ENCODE results near the gene ADD1. TPM values are rescaled to one million over a fixed set of nuclear protein-coding genes. Genes with fewer than 3 reads are reported as not detected.

ADD1 gene
- total and polyA plus RNA-seq, 2 donors from 2014 or later, result 232 to 313 TPM

- Histone ChIP-seq H3K36me3 (ENCODE audit: control insufficient read depth in 2 of 3, insufficient read depth in 3 of 3, low read length in 3 of 3) (peaks cover 0 to 7% (median 3%) of the 10 kb centered on the region in 3 donors), H3K4me3 (ENCODE audit: low read length in 3 of 3) (peak overlapping the region in 2 of 3 donors; percentile 3 to 24), H3K4me1 (ENCODE audit: control insufficient read depth in 2 of 3, insufficient read depth in 2 of 3, low read depth in 1 of 3, low read length in 3 of 3) (peaks cover 0 to 8% (median 0%) of the 10 kb centered on the region in 3 donors), H3K27ac (ENCODE audit: low read depth in 2 of 2, low read length in 2 of 2) (no peak overlapping the region), H3K9me3 (ENCODE audit: control insufficient read depth in 2 of 3, insufficient read depth in 1 of 3, low read length in 3 of 3) (no peaks in the 10 kb centered on the region), H3K27me3 (ENCODE audit: control insufficient read depth, insufficient read depth, low read length) (no peaks in the 10 kb centered on the region), H3K9ac (ENCODE audit: low read length in 3 of 3) (peak overlapping the region in 1 of 3 donors; percentile 32)
- intact Hi-C loops (cut with DNase I), result no loop called here
- DNase-seq (peak; percentile 53 to 86 (median 77)), FAIRE-seq (no peak)
- TF ChIP-seq CTCF (IDR thresholded peaks at IDR 0.05; ENCODE audit: borderline replicate concordance, extremely low read depth, insufficient read depth), result no peak
These were observed 25.8 kb upstream of the ADD1 start for GRCh38 chr4:2817701-2818350.

DNA sequence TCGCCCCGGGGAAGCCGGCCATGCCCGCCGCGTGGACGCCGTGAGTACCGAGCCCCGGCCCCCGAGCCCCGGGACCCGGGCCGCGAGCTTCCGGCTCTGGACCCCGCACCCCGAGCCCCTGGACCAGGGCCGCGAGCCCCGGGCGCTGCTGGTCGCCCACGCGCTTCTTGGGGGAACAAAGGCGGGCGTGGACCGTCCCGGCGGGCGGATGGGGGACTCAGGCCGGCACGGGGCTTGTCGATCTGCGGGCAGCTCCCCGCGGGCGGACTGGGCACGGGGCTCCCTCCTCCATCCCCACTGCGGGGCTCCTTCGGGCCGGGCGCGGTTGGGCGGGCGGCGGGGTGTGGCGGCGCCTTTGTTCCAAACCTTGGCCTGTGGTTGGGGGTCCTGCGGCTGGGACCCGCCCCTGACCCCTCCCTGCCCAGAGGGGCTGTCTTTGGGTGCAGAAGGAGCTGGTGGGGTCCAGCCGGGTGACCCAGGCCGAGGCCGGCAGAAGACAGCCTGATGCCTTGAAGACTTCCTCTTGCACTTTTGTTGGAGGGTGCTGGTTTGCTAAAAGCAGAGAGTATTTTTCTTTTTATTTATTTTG, 25.2 kb upstream of the ADD1 start:
- Histone ChIP-seq H3K27me3 (ENCODE audit: control insufficient read depth, insufficient read depth, low read length) (no peaks in the 10 kb centered on the region), H3K4me1 (ENCODE audit: control insufficient read depth in 2 of 3, insufficient read depth in 2 of 3, low read depth in 1 of 3, low read length in 3 of 3) (peaks cover 0 to 6% (median 0%) of the 10 kb centered on the region in 3 donors), H3K27ac (ENCODE audit: low read depth in 2 of 2, low read length in 2 of 2) (no peak overlapping the region), H3K4me3 (ENCODE audit: low read length in 3 of 3) (peak overlapping the region in 1 of 3 donors; percentile 41), H3K9me3 (ENCODE audit: control insufficient read depth in 2 of 3, insufficient read depth in 1 of 3, low read length in 3 of 3) (no peaks in the 10 kb centered on the region), H3K36me3 (ENCODE audit: control insufficient read depth in 2 of 3, insufficient read depth in 3 of 3, low read length in 3 of 3) (peaks cover 0 to 7% (median 3%) of the 10 kb centered on the region in 3 donors), H3K9ac (ENCODE audit: low read length in 3 of 3) (peak overlapping the region in 1 of 3 donors; percentile 15)
- TF ChIP-seq CTCF (IDR thresholded peaks at IDR 0.05; ENCODE audit: borderline replicate concordance, extremely low read depth, insufficient read depth), result no peak
- intact Hi-C loops (cut with DNase I), result no loop called here
- FAIRE-seq, result no peak
- peak in 4 of 5 donors; percentile 46 to 77 (median 68) for DNase-seq

GRCh38 chr4:2819244-2820215, 24.1 kb upstream of the ADD1 start:
- intact Hi-C loops (cut with DNase I), result no loop called here
- H3K9me3 ChIP-seq (ENCODE audit: control insufficient read depth in 2 of 3, insufficient read depth in 1 of 3, low read length in 3 of 3), result no peaks in the 10 kb centered on the region
- TF ChIP-seq CTCF (IDR thresholded peaks at IDR 0.05; ENCODE audit: borderline replicate concordance, extremely low read depth, insufficient read depth), result no peak
- H3K4me3 ChIP-seq (ENCODE audit: low read length in 3 of 3), result no peak overlapping the region
- no peaks in the 10 kb centered on the region for H3K27me3 ChIP-seq (ENCODE audit: control insufficient read depth, insufficient read depth, low read length)
- no peak overlapping the region for H3K27ac ChIP-seq (ENCODE audit: low read depth in 2 of 2, low read length in 2 of 2)
- no peak for FAIRE-seq
- peaks cover 0 to 11% (median 3%) of the 10 kb centered on the region in 3 donors for H3K36me3 ChIP-seq (ENCODE audit: control insufficient read depth in 2 of 3, insufficient read depth in 3 of 3, low read length in 3 of 3)
- peaks cover 0 to 3% (median 0%) of the 10 kb centered on the region in 3 donors for H3K4me1 ChIP-seq (ENCODE audit: control insufficient read depth in 2 of 3, insufficient read depth in 2 of 3, low read depth in 1 of 3, low read length in 3 of 3)
- no peak overlapping the region for H3K9ac ChIP-seq (ENCODE audit: low read length in 3 of 3)
- DNase-seq, result peak in 1 of 5 donors; percentile 32
